HG03442 (cell line): ENCODE measurements around the gene PIAS1.

ENCODE experiments used
- ATAC-seq: cut with Tn5 transposase; IDR thresholded peaks from one replicate; pipeline ENCODE4 v1.9.1; 2021; ENCODE audit warnings: mild to moderate bottlenecking, moderate library complexity; ENCODE audit not compliant: unreplicated experiment

Gene PIAS1

DNA sequence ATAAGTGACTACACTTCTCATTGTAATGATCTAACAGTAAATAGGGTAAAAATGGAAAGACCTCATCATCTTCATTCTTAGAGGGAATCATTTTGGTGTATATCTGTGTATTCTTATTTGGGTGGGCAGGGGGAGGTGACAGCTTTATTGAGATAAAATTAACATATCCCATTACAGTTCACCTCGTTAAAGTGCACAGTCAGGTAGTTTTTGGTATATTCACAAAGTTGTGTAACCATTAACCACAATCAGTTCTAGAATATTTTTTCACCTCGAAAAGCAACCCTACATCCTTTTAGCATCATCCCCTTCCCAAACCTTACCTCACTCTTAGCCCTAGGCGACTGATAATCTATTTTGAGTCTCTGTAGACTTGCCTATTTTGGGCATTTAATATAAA lies 8.1 kb downstream of the PIAS1 start:
- ATAC-seq: no peak

DNA sequence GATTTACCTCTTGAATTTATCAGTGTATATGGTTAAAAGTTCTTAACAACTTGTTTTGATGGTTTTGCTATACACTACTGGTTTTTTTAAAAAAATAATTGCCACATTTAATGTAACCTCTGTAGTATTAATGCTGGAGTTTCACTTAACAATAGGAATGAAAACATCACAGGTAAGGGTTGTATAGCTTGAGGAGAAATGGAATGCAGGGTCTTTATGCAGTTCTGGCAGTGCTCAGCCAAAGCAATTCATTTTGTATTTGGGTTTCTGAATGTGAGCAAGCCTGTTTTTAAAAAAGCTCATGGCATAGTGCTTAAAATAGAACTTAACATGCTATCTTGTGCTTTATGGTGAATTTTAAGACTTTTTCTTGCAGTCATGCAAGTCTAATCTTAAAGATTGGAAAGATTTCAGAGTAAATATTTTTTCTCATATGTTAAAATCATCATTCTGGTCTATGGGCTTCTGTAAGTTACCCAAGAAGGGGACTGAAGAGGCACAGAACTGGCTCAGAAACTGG lies 8.9 kb downstream of the PIAS1 start:
- ATAC-seq: no peak

DNA sequence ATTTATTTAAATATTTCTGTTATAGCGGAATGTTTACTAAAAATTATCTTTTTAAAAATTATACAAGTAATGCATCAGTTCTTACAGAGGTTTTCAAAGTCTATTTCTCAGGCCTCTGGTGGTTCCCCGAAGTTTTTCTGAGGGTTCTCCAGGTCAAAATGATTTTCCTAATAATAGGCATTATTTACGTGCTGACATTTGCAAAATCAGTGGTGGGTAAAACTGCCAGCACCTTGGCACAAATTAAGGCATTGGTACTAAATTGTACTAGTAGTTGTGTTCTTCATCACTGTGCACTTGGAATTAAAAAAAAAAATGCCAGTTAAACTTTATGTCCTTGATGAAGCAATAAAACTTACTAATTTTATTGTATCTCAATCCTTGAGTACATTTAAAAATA lies 9.5 kb downstream of the PIAS1 start:
- no peak for ATAC-seq

DNA sequence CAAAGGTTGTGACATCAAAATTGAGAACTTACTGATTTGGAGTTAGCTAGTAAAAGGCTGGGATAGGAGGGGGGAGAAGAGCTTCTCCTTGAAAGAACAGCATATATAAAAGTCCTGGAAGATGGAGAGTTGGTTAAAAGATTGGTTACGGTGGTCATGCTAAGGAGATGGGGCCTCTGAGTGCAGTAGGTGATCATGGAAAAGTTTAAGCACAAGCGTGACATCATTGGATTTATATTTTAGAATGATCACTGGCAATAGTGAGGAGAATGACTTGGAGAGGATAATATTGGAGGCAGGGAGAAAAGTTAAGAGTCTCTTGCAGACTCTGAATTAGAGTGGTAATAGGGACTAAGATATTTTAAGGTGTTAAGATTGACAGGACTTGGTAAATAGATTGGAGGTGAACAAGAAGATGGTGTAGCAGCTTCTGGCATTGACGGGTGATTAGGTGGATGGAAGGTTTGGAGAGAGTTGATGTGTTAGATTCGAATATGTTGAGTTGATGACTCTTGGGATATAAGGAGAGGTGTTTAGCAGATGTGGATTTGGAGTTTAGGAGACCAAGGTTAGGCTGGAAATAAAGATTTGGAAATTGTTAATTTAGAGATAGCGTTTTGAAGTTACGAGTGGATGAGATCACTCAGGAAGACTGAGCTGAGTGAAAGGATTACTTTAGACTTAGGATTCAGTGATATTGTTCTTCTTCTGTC lies 19.6 kb downstream of the PIAS1 start:
- ATAC-seq: no peak

DNA sequence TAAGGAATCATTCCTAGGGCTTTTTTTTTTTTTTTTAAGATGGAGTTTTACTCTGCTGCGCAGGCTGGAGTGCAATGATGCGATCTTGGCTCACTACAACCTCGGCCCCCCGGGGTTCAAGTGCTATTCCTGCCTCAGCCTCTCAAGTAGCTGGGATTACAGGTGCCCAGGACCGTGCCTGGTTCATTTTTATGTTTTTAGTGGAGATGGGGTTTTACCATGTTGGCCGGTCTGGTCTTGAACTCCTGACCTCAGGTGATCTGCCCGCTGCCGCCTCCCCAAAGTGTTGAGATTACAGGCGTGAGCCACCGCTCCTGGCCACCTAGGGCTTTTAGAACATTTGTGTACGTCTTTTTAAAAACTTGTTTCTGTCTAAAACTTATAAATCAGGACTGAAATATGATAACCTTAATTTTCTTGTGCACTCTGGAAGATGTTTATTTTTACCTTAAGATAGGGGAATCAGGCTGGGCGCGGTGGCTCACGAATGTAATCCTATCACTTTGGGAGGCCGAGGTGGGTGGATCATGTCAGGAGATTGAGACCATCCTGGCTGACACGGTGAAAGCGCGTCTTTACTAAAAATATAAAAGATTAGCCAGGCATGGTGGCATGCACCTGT lies 21.8 kb downstream of the PIAS1 start:
- ATAC-seq: no peak

DNA sequence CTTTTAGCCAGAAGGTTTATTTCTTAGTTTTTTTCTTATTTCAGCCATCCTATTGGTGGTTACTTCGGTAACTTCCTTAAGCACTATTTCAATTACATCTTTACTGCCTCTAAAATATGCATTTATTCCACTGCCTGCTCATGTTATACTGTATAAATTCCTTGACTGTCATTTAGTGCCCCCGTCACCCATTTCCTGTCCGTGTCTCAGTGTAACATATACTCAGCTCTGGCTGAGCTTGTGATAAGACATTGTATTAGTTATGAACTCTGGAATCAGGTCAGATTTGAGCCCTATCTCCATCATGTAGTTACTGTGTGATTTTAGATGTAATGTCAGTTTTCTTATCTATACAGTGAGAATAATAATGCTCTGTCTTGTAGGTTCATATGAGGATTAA lies 24.2 kb downstream of the PIAS1 start:
- no peak for ATAC-seq

DNA sequence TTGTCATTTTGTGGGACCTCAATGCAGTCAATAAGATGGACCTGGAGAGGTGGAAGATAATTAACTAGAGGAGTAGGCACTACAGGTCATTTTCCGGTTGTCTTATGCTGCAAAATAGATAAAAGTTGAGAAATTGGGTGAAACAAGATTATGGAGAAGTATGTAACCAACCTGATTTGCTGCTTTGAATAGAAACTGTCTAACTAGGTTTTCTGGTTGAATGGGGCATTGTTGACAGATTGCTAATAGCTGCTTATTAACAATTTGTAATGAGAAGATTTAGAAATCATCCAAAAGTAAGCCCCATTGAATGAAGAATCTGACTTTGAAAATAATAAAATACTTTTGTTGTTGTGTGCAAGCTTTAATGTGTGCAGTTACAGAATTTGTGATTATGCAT lies 26.2 kb downstream of the PIAS1 start:
- no peak for ATAC-seq

DNA sequence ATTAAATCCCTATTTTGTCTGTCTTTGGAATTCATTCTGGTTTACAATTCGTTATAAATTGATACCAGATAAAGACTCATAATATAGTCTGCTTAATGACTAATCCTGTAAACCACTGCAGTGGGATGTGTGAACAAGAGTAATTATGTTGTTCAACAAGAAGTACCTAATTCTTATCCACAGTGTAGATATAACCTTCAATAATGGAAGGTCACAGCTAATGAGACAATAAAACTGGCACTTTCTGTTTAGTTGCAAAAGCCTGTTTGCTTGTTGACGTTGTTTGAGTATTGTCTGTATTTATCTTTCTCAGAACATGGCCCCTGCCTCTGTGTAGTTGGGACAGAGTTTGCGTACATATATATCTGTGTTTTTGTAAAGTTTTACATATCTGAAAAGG lies 26.7 kb downstream of the PIAS1 start:
- ATAC-seq: no peak

DNA sequence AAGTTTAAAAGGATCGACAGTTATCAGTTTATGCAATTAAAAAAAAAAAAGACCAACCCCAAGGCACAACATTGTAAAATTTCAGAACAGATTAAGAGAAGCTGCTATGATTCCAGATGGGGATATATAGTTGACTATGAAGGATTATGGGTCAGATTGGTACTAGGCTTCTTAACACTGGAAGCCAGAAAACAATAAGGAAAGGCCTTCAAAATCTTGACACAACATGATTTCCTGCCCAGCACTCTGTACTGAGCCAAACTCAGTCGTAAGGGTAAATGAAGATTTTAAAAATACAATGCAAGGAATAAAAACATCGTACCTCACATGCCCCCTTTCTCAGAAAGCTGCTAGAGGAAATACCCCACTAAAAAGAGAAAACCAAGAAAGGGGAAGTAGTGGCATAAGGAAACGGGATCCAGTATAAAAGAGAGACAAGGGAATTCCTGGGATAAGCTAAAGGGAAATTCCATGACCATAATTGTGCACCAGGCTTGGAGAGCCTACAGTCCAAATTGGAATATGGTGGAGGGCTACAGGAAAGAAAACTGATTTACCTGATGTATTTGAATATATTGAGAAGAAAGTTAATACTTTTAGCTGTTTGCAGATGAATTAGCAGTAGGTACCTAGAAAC lies 27.9 kb downstream of the PIAS1 start:
- no peak for ATAC-seq

DNA sequence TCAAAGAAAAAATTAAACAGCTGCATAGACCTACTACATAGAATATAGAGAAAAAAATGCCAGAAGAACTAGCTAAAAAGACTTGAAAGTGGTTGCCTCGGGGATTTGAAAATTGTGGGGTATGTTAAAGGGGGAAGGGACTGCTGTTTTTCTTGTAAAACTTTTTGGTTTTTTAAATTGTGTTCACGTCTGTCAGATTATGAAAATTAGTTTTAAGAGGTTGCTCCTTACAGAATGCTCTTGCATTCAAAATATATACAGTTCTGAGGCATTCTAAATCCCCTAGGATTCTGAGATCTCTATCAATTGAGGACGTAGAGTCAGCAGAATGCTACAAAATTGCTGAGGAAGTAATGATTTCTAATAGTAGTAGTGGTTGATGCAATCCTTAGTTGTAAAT lies 28.6 kb downstream of the PIAS1 start:
- no peak for ATAC-seq

DNA sequence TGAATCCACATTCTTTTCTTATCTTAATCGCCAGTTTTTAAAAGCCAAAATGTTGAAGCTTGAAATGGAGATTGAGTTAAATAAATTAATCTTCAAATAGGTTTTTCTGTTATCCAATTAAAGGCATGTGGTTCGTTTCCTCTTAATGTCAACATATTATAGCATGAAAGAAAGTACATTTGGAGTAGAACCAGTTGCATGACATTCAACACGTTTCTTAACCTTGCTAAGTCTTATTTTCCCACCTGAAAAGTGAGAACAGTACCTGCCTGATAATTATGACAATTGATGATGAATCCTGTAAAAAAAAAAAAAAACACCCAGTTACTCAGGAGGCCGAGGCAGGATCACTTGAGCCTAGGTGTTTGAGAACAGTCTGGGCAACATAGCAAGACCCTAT lies 29.3 kb downstream of the PIAS1 start:
- ATAC-seq: no peak

DNA sequence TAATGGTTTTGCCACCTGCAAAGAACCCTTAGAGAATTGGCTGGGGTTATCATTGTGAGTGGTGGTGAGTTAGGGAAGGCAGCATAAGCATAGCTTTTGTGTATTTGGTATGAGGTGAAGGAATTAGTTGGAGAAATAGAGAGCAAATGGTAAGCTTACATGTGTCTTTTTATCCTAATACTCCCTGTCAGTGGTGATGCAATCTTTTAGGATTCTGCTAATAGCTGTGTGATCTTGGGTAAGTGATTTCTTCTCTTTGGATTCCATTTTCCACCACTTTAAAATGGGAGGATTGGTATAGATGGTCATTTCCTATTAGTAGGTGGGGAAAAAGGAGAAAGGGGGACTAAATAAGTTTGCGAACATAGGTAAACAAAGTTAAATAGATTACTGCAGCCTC lies 30.9 kb downstream of the PIAS1 start:
- ATAC-seq: no peak

DNA sequence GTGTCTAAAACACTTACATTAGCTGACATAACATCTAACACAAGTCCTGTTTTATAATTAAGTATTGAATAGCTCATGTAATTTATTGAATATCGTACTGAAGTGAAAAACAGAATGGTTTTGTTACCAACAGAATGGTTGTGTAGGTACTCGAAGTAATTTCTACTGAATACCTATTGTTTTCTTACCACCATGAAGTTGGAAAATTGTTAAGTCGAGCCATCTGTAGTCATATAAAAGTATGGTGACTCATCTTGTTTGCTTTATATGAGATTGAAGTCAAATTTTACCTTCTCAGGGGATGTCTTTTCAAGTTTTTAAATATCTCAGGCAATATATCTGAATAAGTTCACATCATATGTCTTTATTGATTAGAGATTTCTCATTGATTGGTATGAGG lies 37.6 kb downstream of the PIAS1 start:
- no peak for ATAC-seq

DNA sequence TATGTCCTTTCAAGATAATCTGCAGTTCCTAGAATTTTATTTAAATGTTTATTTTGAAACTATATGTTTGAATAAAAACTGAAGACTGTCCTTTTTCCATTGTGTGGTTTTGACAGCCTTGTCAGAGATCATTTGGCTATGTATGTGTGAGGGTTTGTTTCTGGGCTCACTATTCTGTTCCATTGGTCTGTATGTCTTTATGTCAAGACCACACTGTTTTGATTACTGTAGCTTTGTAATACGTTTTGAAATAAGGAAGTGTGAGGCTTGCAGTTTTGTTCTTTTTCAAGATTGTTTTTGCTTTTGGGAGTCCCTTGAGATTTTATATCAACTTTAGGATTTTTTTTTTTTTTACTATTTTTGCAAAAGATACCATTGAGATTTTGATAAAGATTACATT lies 42.0 kb downstream of the PIAS1 start:
- no peak for ATAC-seq

DNA sequence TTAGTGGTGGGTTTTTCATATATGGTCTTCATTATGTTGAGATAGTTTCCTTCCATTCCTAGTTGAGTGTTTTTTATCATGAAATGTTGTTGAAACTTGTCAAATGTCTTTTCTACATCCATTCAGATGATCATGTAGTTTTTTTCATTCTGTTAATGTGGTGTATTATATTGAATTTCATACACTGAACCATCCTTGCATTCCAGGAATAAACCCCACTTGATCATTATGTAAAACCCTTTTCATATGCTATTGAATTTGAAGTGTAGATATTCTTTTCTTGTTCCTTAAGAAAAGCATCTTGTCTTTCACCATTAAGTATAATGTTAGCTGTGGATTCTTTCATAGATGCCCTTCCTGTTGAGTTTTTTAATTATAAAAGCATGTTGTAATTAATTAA lies 42.9 kb downstream of the PIAS1 start:
- ATAC-seq: no peak

DNA sequence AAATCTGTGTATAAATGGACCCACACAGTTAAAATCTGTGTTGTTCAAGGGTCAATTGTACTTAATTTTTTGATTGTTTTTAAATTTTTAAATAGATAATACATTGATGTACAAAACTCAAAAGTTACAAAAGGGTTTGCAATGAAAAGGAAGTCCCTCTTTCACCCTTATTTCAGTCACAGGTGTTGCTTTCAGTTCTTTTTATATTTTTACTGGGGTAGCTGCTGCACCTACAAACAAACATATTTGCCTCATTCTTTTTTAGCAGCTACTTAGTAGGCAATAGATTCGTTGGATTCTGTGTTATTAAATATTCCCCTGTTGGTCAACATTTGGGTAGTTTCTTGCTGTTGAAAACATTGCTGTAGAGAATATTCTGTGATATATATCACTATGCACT lies 44.4 kb downstream of the PIAS1 start:
- ATAC-seq: no peak

DNA sequence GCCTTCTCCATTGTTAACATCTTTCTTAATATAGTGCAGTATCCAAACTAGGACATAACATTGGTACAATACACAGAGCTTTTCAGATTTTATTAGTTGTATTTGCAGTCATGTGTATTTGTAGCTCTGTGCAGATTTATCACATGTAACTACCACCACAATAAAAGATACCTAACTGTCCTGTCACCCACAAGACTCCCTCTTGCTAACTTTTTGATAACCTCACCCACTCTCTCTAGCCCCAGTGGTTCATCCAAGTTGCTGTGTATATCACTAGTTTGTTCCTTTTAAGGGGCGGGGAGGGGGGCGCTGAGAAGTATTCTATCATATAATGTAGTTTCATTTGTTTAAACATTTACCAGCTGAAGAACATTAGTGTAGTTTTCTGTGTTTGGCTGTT lies 46.1 kb downstream of the PIAS1 start:
- ATAC-seq: no peak

DNA sequence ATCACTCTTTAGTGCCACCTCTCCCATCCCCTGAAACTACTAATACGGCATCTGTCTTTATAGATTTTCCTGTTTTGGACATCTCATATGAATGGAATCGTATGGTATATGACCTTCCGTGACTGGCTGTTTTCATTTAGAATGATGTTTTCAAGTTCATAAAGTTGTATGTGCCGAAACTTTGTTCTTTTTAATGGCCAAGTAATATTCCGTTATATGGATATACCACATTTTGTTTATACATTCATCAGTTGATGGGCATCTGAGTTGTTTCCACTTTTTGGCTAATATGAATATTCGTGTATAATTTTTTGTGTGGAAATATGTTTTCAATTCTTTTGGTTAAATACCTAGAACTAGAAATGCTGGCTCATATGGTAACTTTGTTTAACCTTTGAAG lies 49.5 kb downstream of the PIAS1 start:
- ATAC-seq: no peak

DNA sequence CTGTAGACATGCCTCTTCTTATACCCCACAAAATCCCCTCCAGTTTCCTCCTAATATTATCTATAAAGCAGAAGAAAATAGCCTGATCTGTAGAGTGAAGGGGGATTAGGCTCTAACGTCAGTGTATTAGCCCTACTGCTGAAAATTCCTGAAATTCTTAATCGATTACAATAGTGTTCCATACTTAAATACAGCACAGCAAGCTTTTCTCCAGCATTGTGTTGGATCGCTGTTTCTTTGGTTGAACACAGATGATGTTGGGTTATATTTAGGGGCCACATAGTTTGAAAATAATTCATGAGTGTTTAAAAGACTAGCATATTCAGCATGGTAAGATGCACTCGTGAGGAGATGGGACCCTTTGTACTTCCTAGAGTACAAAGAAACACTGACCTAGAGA lies 52.5 kb downstream of the PIAS1 start:
- no peak for ATAC-seq

DNA sequence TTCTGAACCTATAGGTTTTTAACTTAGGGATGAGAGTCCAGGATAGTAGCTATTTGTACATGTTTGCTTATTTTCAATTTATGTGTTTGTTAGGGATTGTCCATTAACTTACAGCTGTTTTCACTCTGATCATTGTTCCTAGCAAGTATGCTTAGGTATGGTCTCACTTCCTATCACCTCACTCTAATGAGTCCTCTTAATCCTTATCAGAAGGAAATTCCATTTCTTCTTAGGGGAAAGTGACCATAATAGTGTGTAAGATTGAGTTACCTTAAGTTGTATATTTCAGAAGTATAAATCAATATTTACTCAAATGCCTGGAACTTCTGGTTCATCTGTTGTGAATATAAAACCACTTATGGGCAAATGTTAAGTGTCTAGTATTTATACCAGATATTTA lies 53.0 kb downstream of the PIAS1 start:
- ATAC-seq: no peak

DNA sequence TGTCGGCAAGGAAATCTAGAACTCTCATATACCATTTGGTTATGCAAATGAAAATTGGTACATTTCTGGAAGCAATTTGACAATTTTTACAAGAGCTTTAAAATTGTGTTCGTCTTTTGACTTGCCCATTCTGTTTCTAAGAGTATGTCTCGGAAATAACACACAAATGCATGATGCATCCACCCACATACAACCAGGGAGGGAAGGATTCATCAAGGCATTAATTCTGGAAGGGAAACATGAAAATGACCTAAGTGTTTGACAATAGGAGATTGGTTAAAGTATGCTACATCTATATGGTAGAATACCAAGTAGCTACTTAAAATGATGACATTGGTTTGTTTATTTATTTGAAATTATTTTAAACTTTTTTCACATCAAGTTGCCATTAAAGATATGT lies 58.6 kb downstream of the PIAS1 start:
- ATAC-seq: no peak

DNA sequence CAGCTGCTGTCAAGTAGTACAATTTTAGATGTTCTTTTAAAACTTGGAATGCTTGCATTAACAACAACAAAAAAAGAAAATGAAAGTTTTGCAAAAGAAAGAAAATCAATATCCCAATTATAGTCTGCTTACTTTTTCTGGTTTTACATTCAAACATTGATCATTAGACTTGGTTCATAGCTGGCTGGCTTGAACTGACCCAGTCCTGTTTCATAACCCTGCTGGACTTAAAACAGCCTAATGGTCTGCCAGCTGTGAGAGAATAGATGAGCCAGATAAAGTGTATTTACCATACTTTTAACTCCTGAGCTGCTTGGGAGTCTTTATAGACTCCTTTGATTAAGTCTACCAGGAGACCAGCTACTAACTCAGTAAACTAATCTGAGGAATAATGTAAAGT lies 59.2 kb downstream of the PIAS1 start:
- no peak for ATAC-seq
